Activated CD8-positive, alpha-beta T cell treated with anti-CD3 and anti-CD28 coated beads for 36 hours (primary cell): Measurements from ENCODE around the gene NSD1. TPM values are rescaled to one million over a fixed set of nuclear protein-coding genes. Genes with fewer than 3 reads are reported as not detected.

Source experiments
- ATAC-seq: fragments of 200-7000 bp; cut with Tn5 transposase; one replicate; pipeline ENCODE4 v1.10.0; 2021; ENCODE audit warnings: mild to moderate bottlenecking, moderate library complexity
- CTCF ChIA-PET: fragments of 350-600 bp; sonication (Branson Sonifier 250); formaldehyde crosslinking; loops from one replicate; lab custom pipeline; 2021; ENCODE audit warnings: antibody characterized with exemption; lab: Charles Lee
- POLR2A ChIA-PET: fragments of 350-600 bp; sonication (Branson Sonifier 250); formaldehyde crosslinking; loops from one replicate; lab custom pipeline; 2021; ENCODE audit warnings: antibody characterized with exemption; lab: Charles Lee
- DNase-seq: peaks from one replicate; pipeline ENCODE4 v3.0.0-alpha.2; 2020
- H3K27ac Mint-ChIP-seq: one replicate; pipeline ENCODE4 v1.8.0; 2021; ENCODE audit warnings: mild to moderate bottlenecking, mixed read lengths
- H3K27me3 Mint-ChIP-seq: one replicate; pipeline ENCODE4 v1.8.0; 2021; ENCODE audit warnings: mixed read lengths
- H3K36me3 Mint-ChIP-seq: one replicate; pipeline ENCODE4 v1.8.0; 2021; ENCODE audit warnings: low read depth, mixed read lengths
- H3K4me1 Mint-ChIP-seq: one replicate; pipeline ENCODE4 v1.8.0; 2021; ENCODE audit warnings: low read depth, mixed read lengths
- H3K4me3 Mint-ChIP-seq: one replicate; pipeline ENCODE4 v1.8.0; 2021; ENCODE audit warnings: mild to moderate bottlenecking, moderate library complexity, mixed read lengths
- H3K9me3 Mint-ChIP-seq: one replicate; pipeline ENCODE4 v1.8.0; 2021; ENCODE audit warnings: mixed read lengths
- CTCF ChIP-seq: fragments of 200-600 bp; IDR thresholded peaks from one replicate; pipeline ENCODE4 v1.8.0; 2022; ENCODE audit warnings: antibody characterized with exemption, mild to moderate bottlenecking
- intact Hi-C: fragments of 100-400 bp; cut with micrococcal nuclease; formaldehyde crosslinking; loops from one replicate; pipeline ENCODE4 v1.10.0; 2022
- total RNA-seq, 2 experiments: library from RNA; stranded (reverse); gene quantifications; one replicate each; pipeline ENCODE4 v1.2.3, GENCODE V29; 2021

Gene NSD1
- 10 to 100 TPM; 60.1 to 64.8 TPM for total RNA-seq

GRCh38 chr5:177133096-177133852 is at the start of gene NSD1:
Gene NSD1, plus strand, starts transcription at chr5:177133773. Its CDS starts 1,331 bp downstream, at chr5:177135104.
- peaks cover 34% of the 10 kb centered on the region for H3K36me3 Mint-ChIP-seq
- ATAC-seq (peak; percentile 83), DNase-seq (peak; percentile 90)
- CTCF ChIA-PET: interaction anchor here (0.6 to 1.0 kb wide), 4 partner anchors 19 to 312 kb away, joined by 3 read pairs; no protein-coding TSS in a partner anchor
- H3K9me3 Mint-ChIP-seq: no peaks in the 10 kb centered on the region
- H3K4me1 Mint-ChIP-seq: peaks cover 46% of the 10 kb centered on the region
- no peak for TF ChIP-seq CTCF
- H3K4me3 Mint-ChIP-seq: peak within 1 kb of the TSS; percentile 89
- H3K27me3 Mint-ChIP-seq: no peaks in the 10 kb centered on the region
- peak within 1 kb of the TSS; percentile 87 for H3K27ac Mint-ChIP-seq
- POLR2A ChIA-PET: interaction anchor here (0.7 to 2.1 kb wide), 4 partner anchors 11 to 315 kb away, joined by 3 to 10 read pairs (median 4); no protein-coding TSS in a partner anchor
- intact Hi-C loops: no loop called here

- no peak for DNase-seq
- ChIA-PET POLR2A (no interaction called here), CTCF (interaction anchor here (1.3 to 1.7 kb wide), 2 partner anchors 12 to 30 kb away, joined by 5 to 8 read pairs; no protein-coding TSS in a partner anchor)
- Mint-ChIP-seq H3K4me3 (no peak overlapping the region), H3K9me3 (no peaks in the 10 kb centered on the region), H3K27ac (no peak overlapping the region), H3K4me1 (peaks cover 3% of the 10 kb centered on the region), H3K27me3 (peaks cover 13% of the 10 kb centered on the region), H3K36me3 (no peaks in the 10 kb centered on the region)
- no peak for TF ChIP-seq CTCF
- intact Hi-C loops: no loop called here
- no peak for ATAC-seq
These were observed 49.4 kb upstream of the NSD1 start for GRCh38 chr5:177084175-177084574.

GRCh38 chr5:177085985-177086653 is 47.5 kb upstream of the NSD1 start:
- no peak for TF ChIP-seq CTCF
- no peaks in the 10 kb centered on the region for H3K36me3 Mint-ChIP-seq
- no peaks in the 10 kb centered on the region for H3K9me3 Mint-ChIP-seq
- POLR2A ChIA-PET: interaction anchor here (0.8 to 1.0 kb wide), 2 partner anchors 12 to 620 kb away, joined by 3 read pairs; no protein-coding TSS in a partner anchor
- CTCF ChIA-PET: interaction anchor here (0.7 to 3.3 kb wide), 6 partner anchors 8 to 224 kb away, joined by 3 to 44 read pairs (median 4); no protein-coding TSS in a partner anchor
- DNase-seq (no peak), ATAC-seq (no peak)
- peak overlapping the region; percentile 19 for H3K4me3 Mint-ChIP-seq
- intact Hi-C loops: no loop called here
- no peak overlapping the region for H3K27ac Mint-ChIP-seq
- H3K27me3 Mint-ChIP-seq: peaks cover 15% of the 10 kb centered on the region
- peaks cover 3% of the 10 kb centered on the region for H3K4me1 Mint-ChIP-seq

- DNase-seq (peak; percentile 64), ATAC-seq (peak; percentile 85)
- Mint-ChIP-seq H3K27ac (no peak within 1 kb of the TSS), H3K9me3 (no peaks in the 10 kb centered on the region), H3K4me3 (peak within 1 kb of the TSS; percentile 22), H3K27me3 (peaks cover 15% of the 10 kb centered on the region), H3K4me1 (peaks cover 3% of the 10 kb centered on the region), H3K36me3 (no peaks in the 10 kb centered on the region)
- ChIA-PET POLR2A (interaction anchor here (0.8 to 1.0 kb wide), 2 partner anchors 11 to 621 kb away, joined by 3 read pairs; no protein-coding TSS in a partner anchor), CTCF (interaction anchor here (0.7 to 3.3 kb wide), 9 partner anchors 8 to 328 kb away, joined by 3 to 44 read pairs (median 3); no protein-coding TSS in a partner anchor)
- intact Hi-C loops: no loop called here
- TF ChIP-seq CTCF: peak; percentile 78
These were observed 46.7 kb upstream of the NSD1 start, which contains the start of gene FGFR4 for GRCh38 chr5:177086654-177087397. Gene FGFR4, plus strand, starts transcription at chr5:177086915. Its CDS starts 2,688 bp downstream, at chr5:177089603.
